ENCODE data around the gene ZNRF4. TPM values are rescaled to one million over a fixed set of nuclear protein-coding genes. Genes with fewer than 3 reads are reported as not detected.

The ZNRF4 gene
- total and polyA plus RNA-seq, 10 of the 15 experiments (the other 5 are each of a cell fraction or from before 2014, with no cell fraction given), result not detected

GRCh38 chr19:5478241-5478924 is 23.2 kb downstream of the ZNRF4 start:
- intact Hi-C loops (cut with micrococcal nuclease; ENCODE audit: unreplicated experiment), result no loop called here
- TF ChIP-seq MTA3 (IDR thresholded peaks at IDR 0.05; ENCODE audit: borderline replicate concordance, low read length), result no peak
- TF ChIP-seq STAT1 (conservative IDR thresholded peaks at IDR 0.05), result no peak
- TF ChIP-seq ZNF274 (IDR thresholded peaks at IDR 0.05; ENCODE audit: insufficient read depth, insufficient read length), result no peak
- no peak for TF ChIP-seq SPI1 (IDR thresholded peaks at IDR 0.05; ENCODE audit: borderline replicate concordance, insufficient read depth, low read depth, low read length)
- TF ChIP-seq ZBED1 (IDR thresholded peaks at IDR 0.05; ENCODE audit: borderline replicate concordance), result no peak
- no peak for TF ChIP-seq POU2F2 (IDR thresholded peaks at IDR 0.05; ENCODE audit: borderline replicate concordance, low read depth, low read length)
- no peak for TF ChIP-seq CTCF (IDR thresholded peaks at IDR 0.05 in 2 of 3, conservative IDR thresholded peaks at IDR 0.05 in 1 of 3; ENCODE audit: control insufficient read depth in 2 of 3, extremely low read depth in 1 of 3, insufficient read depth in 1 of 3, low read depth in 3 of 3, low read length in 3 of 3)
- TF ChIP-seq PRDM15 (CRISPR knock-in tag; IDR thresholded peaks at IDR 0.05), result no peak
- TF ChIP-seq RUNX3 (IDR thresholded peaks at IDR 0.05; ENCODE audit: low read length), result no peak
- no peak for TF ChIP-seq STAT3 (IDR thresholded peaks at IDR 0.05; ENCODE audit: low read depth, low read length)
- no peak for TF ChIP-seq RELA (IDR thresholded peaks at IDR 0.05; ENCODE audit: borderline replicate concordance, partially characterized antibody)
- TF ChIP-seq POLR2A (IDR thresholded peaks at IDR 0.05; ENCODE audit: low read depth, low read length), result no peak
- TF ChIP-seq MXI1 (IDR thresholded peaks at IDR 0.05; ENCODE audit: low read depth, low read length), result no peak
- TF ChIP-seq TCF7 (IDR thresholded peaks at IDR 0.05; ENCODE audit: borderline replicate concordance), result no peak
- TF ChIP-seq ZNF24 (IDR thresholded peaks at IDR 0.05), result no peak
- TF ChIP-seq CHD1 (IDR thresholded peaks at IDR 0.05; ENCODE audit: low read depth, low read length), result no peak
- TF ChIP-seq TBL1XR1 (IDR thresholded peaks at IDR 0.05; ENCODE audit: low read depth, low read length), result no peak
- TF ChIP-seq PAX8 (IDR thresholded peaks at IDR 0.05), result no peak
- Histone ChIP-seq H3K4me1 (ENCODE audit: control insufficient read depth, insufficient read depth, low read length) (no peaks in the 10 kb centered on the region), H3K27ac (ENCODE audit: control insufficient read depth, insufficient read depth) (no peak overlapping the region), H3K9me3 (replicated peaks; ENCODE audit: control insufficient read depth, insufficient read depth, low read length) (no peaks in the 10 kb centered on the region; the same call in 2 of the 3 replicates), H2AFZ (ENCODE audit: control insufficient read depth, low read depth, low read length) (no peak overlapping the region), H3K4me3 (no peak overlapping the region), H3K27me3 (replicated peaks in 1 of 2; ENCODE audit: control insufficient read depth in 2 of 2, insufficient read depth in 2 of 2, low read length in 1 of 2) (no peaks in the 10 kb centered on the region), H4K20me1 (ENCODE audit: control insufficient read depth, insufficient read depth) (no peaks in the 10 kb centered on the region), H3K9ac (ENCODE audit: control insufficient read depth, insufficient read depth, low read length) (no peak overlapping the region), H3K4me2 (ENCODE audit: control insufficient read depth, insufficient read depth) (no peak overlapping the region), H3K36me3 (ENCODE audit: control insufficient read depth in 2 of 2, insufficient read depth in 2 of 2, low read length in 1 of 2) (no peaks in the 10 kb centered on the region), H3K79me2 (ENCODE audit: control insufficient read depth, insufficient read depth, low read length) (no peaks in the 10 kb centered on the region)
- WGBS (ENCODE audit: insufficient coverage, insufficient replicate concordance, low lambda C conversion rate, missing lambda C conversion rate), result 29% methylated on average over 26 of the region's 32 CpGs
- ChIA-PET POLR2A (no interaction called here), CTCF (interaction anchor here (0.6 kb wide), 1 partner anchor 105 kb away, joined by 3 read pairs; no protein-coding TSS in a partner anchor), RAD21 (ENCODE audit: unreplicated experiment) (no interaction called here), SMC1A (ENCODE audit: uncharacterized antibody, unreplicated experiment) (interaction anchor here (0.6 kb wide), 1 partner anchor 13 kb away, joined by 3 read pairs; no protein-coding TSS in a partner anchor)
- DNase-seq (ENCODE audit: low read depth, low spot score) (no peak), ATAC-seq (no peak), FAIRE-seq (no peak)
- in situ Hi-C loops (cut with MboI), result no loop called here
- BruUV-seq (replicated peaks), result no TSS peak

All from GM12878 (cell line).